Measurements from ENCODE around the gene IER5. TPM values are rescaled to one million over a fixed set of nuclear protein-coding genes. Genes with fewer than 3 reads are reported as not detected.

The IER5 gene
- polyA plus RNA-seq, 1 of the 3 experiments (the other 2 are of a cell fraction) = 52.9 TPM

DNA sequence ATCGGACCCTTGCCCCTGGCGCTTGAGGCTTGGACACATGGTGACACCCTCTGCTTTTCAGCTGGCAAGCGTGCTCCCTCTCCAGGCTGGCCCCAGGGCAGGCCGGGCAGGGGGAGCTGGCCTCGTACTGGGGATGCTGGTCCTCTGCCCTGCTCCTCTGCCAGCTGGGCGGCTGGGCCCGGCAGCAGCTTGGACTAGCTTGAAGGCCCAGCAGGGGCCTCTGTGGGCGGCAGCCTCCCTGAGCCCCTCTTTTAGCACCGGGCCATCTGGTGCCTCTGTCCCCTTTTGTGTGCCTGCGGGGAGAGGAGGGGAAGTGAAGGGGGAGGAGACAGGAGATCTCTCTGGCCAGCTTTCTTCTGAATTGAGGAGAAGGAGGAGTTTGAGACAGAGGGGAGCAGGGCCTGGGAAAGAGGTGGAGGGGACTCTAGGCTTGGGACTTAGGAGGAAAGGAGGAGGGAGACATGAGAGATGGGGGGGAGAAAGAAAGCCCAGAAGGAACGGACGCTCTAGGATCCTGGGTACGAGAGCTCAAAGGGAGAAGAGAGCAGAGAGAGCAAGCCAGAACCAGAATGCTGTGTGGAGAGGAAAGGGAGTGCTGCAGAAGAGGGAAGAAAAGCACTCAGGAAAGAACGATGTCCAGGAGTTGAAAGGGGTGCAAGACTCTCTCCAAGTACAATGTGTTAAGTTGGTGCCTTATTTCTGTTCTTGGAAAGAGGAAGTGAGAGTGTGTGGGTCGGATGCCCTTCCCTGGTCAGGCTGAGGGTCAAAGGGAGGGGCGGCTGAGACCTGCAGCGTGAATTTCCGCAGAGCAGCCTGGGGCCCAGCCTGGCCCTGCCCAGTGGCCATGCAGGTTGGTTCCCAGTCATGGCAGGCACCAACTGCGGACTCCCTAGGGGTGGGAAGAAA, 40.3 kb downstream of the IER5 start:
- Histone ChIP-seq H3K79me2 (ENCODE audit: insufficient read depth) (no peaks in the 10 kb centered on the region), H3K4me1 (ENCODE audit: control insufficient read depth in 1 of 2, insufficient read depth in 2 of 2, low read depth in 1 of 2, low read length in 1 of 2) (peaks cover 8 to 25% of the 10 kb centered on the region in 2 experiments; a peak in 2 of 4 replicates), H3K9me2 (no peaks in the 10 kb centered on the region), H3K4me2 (no peak overlapping the region), H3K9me3 (no peaks in the 10 kb centered on the region), H3K4me3 (ENCODE audit: low read depth in 2 of 2, low read length in 1 of 2) (no peak overlapping the region), H3K9ac (no peak overlapping the region), H2AFZ (ENCODE audit: low read depth) (peak overlapping the region; percentile 46; the same call in 1 of the 2 replicates), H3K36me3 (replicated peaks in 1 of 2; ENCODE audit: control insufficient read depth in 1 of 2, insufficient read depth in 2 of 2, low read length in 1 of 2) (no peaks in the 10 kb centered on the region), H4K20me1 (ENCODE audit: insufficient read depth) (no peaks in the 10 kb centered on the region), H3K27me3 (ENCODE audit: insufficient read depth) (no peaks in the 10 kb centered on the region), H3F3A (replicated peaks; ENCODE audit: insufficient read depth) (peaks cover 2% of the 10 kb centered on the region), H3K27ac (ENCODE audit: low read depth in 2 of 2, low read length in 1 of 2) (no peak overlapping the region)
- POLR2A ChIA-PET = interaction anchor here (0.8 to 1.3 kb wide), 5 partner anchors 11 to 198 kb away, joined by 3 to 6 read pairs (median 5); partner anchors contain the start of gene IER5
- TF ChIP-seq TEAD4 (IDR thresholded peaks at IDR 0.05; ENCODE audit: borderline replicate concordance, insufficient read depth) (no peak), SIN3A (IDR thresholded peaks at IDR 0.05; ENCODE audit: borderline replicate concordance, low read depth, low read length) (no peak), CHD2 (IDR thresholded peaks at IDR 0.05; ENCODE audit: low read length, partially characterized antibody) (no peak), EP300 (IDR thresholded peaks at IDR 0.05; ENCODE audit: borderline replicate concordance in 1 of 2, low read depth in 1 of 2, low read length in 1 of 2) (0 out of 4 replicates have a peak, but pooled peaks of 1 of the 2 experiments have one; percentile 15)
- CTCF ChIA-PET = interaction anchor here (0.7 to 2.8 kb wide), 9 partner anchors 10 to 247 kb away, joined by 3 to 8 read pairs (median 4); no protein-coding TSS in a partner anchor
- WGBS (ENCODE audit: low lambda C conversion rate) = 87% methylated on average over 15 of the region's 19 CpGs
- DNase-seq = peak; percentile 79

GRCh38 chr1:181129771-181130606, 41.5 kb downstream of the IER5 start:
- Histone ChIP-seq H3K9ac (no peak overlapping the region), H3K79me2 (ENCODE audit: insufficient read depth) (no peaks in the 10 kb centered on the region), H3K9me3 (no peaks in the 10 kb centered on the region), H3K4me3 (ENCODE audit: low read depth in 2 of 2, low read length in 1 of 2) (no peak overlapping the region), H2AFZ (ENCODE audit: low read depth) (no peak overlapping the region), H3K27me3 (ENCODE audit: insufficient read depth) (no peaks in the 10 kb centered on the region), H3K27ac (ENCODE audit: low read depth in 2 of 2, low read length in 1 of 2) (no peak overlapping the region), H3K36me3 (replicated peaks in 1 of 2; ENCODE audit: control insufficient read depth in 1 of 2, insufficient read depth in 2 of 2, low read length in 1 of 2) (no peaks in the 10 kb centered on the region), H3K4me2 (no peak overlapping the region), H3K4me1 (ENCODE audit: control insufficient read depth in 1 of 2, insufficient read depth in 2 of 2, low read depth in 1 of 2, low read length in 1 of 2) (peaks cover 13 to 32% of the 10 kb centered on the region in 2 experiments; a peak in 3 of 4 replicates), H4K20me1 (ENCODE audit: insufficient read depth) (no peaks in the 10 kb centered on the region), H3F3A (replicated peaks; ENCODE audit: insufficient read depth) (peaks cover 2% of the 10 kb centered on the region), H3K9me2 (no peaks in the 10 kb centered on the region)
- CTCF ChIA-PET = interaction anchor here (1.3 to 2.8 kb wide), 3 partner anchors 12 to 31 kb away, joined by 3 to 8 read pairs (median 4); no protein-coding TSS in a partner anchor
- TF ChIP-seq, protein P1, sequence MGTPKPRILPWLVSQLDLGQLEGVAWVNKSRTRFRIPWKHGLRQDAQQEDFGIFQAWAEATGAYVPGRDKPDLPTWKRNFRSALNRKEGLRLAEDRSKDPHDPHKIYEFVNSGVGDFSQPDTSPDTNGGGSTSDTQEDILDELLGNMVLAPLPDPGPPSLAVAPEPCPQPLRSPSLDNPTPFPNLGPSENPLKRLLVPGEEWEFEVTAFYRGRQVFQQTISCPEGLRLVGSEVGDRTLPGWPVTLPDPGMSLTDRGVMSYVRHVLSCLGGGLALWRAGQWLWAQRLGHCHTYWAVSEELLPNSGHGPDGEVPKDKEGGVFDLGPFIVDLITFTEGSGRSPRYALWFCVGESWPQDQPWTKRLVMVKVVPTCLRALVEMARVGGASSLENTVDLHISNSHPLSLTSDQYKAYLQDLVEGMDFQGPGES (IDR thresholded peaks at IDR 0.05; ENCODE audit: low read depth, low read length) = no peak
- 97% methylated on average over 6 of the region's 13 CpGs for WGBS (ENCODE audit: low lambda C conversion rate)
- POLR2A ChIA-PET = no interaction called here
- DNase-seq = no peak
